GM12878 (cell line): ENCODE measurements around the gene MIAT. TPM values are rescaled to one million over a fixed set of nuclear protein-coding genes. Genes with fewer than 3 reads are reported as not detected.

Source experiments
- ATAC-seq: fragments of 200-7000 bp; cut with Tn5 transposase; 3 replicates; pipeline ENCODE4 v1.9.1; 2020; ENCODE audit warnings: mild to moderate bottlenecking, moderate library complexity
- BruUV-seq: library from RNA; stranded (reverse); fragments of 400-500 nt; replicated peaks from 2 replicates; lab custom pipeline; 2021; lab: Mats Ljungman, UMichigan
- CTCF ChIA-PET: fragments of 300-600 bp; sonication (Branson Sonifier 250); formaldehyde crosslinking; extraction: SDS; loops from one replicate; lab custom pipeline; 2021; ENCODE audit warnings: inconsistent platforms; lab: Yijun Ruan, JAX
- POLR2A ChIA-PET: fragments of 350-600 bp; formaldehyde crosslinking; extraction: SDS; loops from one replicate; lab custom pipeline; 2021; ENCODE audit warnings: inconsistent platforms; lab: Charles Lee
- RAD21 ChIA-PET: fragments of 300-600 bp; sonication (Branson Sonifier 250); formaldehyde crosslinking; loops from one replicate; lab custom pipeline; 2023; ENCODE audit warnings: antibody characterized with exemption; ENCODE audit not compliant: unreplicated experiment; lab: Charles Lee
- SMC1A ChIA-PET: fragments of 300-600 bp; sonication (Branson Sonifier 250); formaldehyde crosslinking; loops from one replicate; lab custom pipeline; 2023; ENCODE audit not compliant: unreplicated experiment, uncharacterized antibody; lab: Charles Lee
- DNase-seq: peaks from one replicate; pipeline ENCODE4 v3.0.0-alpha.2; 2011; ENCODE audit warnings: low read depth, low spot score
- FAIRE-seq: peaks from 3 replicates; lab custom pipeline; 2011; peaks lifted over from hg19 to GRCh38; lab: Jason Lieb, UNC
- H2AFZ ChIP-seq: 2 replicates; pipeline ENCODE4 v1.6.0; 2011; ENCODE audit warnings: low read depth, low read length, control low read depth; ENCODE audit not compliant: control insufficient read depth
- H3K27ac ChIP-seq: 2 replicates; pipeline ENCODE4 v1.5.1; 2011; ENCODE audit warnings: control low read depth; ENCODE audit not compliant: control insufficient read depth, insufficient read depth
- H3K27me3 ChIP-seq, 2 experiments: replicated peaks in 1 of 2; 2 replicates each; pipeline versions ENCODE4 v1.6.0 to v1.6.1; 2011; ENCODE audit warnings: low read length in 1 of 2; ENCODE audit not compliant: control insufficient read depth in 2 of 2, insufficient read depth in 2 of 2
- H3K36me3 ChIP-seq, 2 experiments: 2 replicates each; pipeline ENCODE4 v1.5.1; 2011; ENCODE audit warnings: low read length in 1 of 2; ENCODE audit not compliant: control insufficient read depth in 2 of 2, insufficient read depth in 2 of 2
- H3K4me1 ChIP-seq: 2 replicates; pipeline ENCODE4 v1.6.1; 2011; ENCODE audit warnings: mild to moderate bottlenecking, low read length, moderate library complexity, mixed read lengths; ENCODE audit not compliant: control insufficient read depth, insufficient read depth
- H3K4me2 ChIP-seq: 2 replicates; pipeline ENCODE4 v1.6.0; 2011; ENCODE audit warnings: control low read depth; ENCODE audit not compliant: control insufficient read depth, insufficient read depth
- H3K4me3 ChIP-seq: fragments of 200-600 bp; sonication (generic); 2 replicates; pipeline ENCODE4 v1.5.1; 2016
- H3K79me2 ChIP-seq: 2 replicates; pipeline ENCODE4 v1.6.0; 2011; ENCODE audit warnings: low read length; ENCODE audit not compliant: control insufficient read depth, insufficient read depth
- H3K9ac ChIP-seq: 2 replicates; pipeline ENCODE4 v1.8.0; 2011; ENCODE audit warnings: low read length, control low read depth, mixed read lengths; ENCODE audit not compliant: control insufficient read depth, insufficient read depth
- H3K9me3 ChIP-seq: replicated peaks from 3 replicates; pipeline ENCODE4 v1.5.1; 2011; ENCODE audit warnings: mild to moderate bottlenecking, low read length; ENCODE audit not compliant: control insufficient read depth, insufficient read depth
- H4K20me1 ChIP-seq: 2 replicates; pipeline ENCODE4 v1.6.0; 2011; ENCODE audit not compliant: control insufficient read depth, insufficient read depth
- CBFB ChIP-seq: IDR thresholded peaks from 2 replicates; pipeline ENCODE4 v1.6.1; 2016; ENCODE audit warnings: antibody characterized with exemption, low read depth
- CBX3 ChIP-seq: fragments of 200-600 bp; sonication (generic); IDR thresholded peaks from 2 replicates; pipeline ENCODE4 v1.6.1; 2016; ENCODE audit warnings: low read depth, borderline replicate concordance
- CHD2 ChIP-seq: IDR thresholded peaks from 2 replicates; pipeline ENCODE4 v1.6.1; 2011; ENCODE audit warnings: low read depth, low read length, improper control_type of control experiment, borderline replicate concordance
- MEF2A ChIP-seq: IDR thresholded peaks from 2 replicates; pipeline ENCODE4 v1.6.1; 2011; ENCODE audit warnings: low read depth, mild to moderate bottlenecking, low read length, moderate library complexity; ENCODE audit not compliant: insufficient read depth
- MYB ChIP-seq: fragments of 150-350 bp; IDR thresholded peaks from 2 replicates; pipeline ENCODE4 v1.6.1; 2014; ENCODE audit warnings: mild to moderate bottlenecking, low read depth, low read length, borderline replicate concordance
- NFYB ChIP-seq: IDR thresholded peaks from 2 replicates; pipeline ENCODE4 v1.6.1; 2011; ENCODE audit warnings: low read depth, mild to moderate bottlenecking, low read length, improper control_type of control experiment, moderate library complexity; ENCODE audit not compliant: insufficient read depth
- POLR2AphosphoS5 ChIP-seq: IDR thresholded peaks from 2 replicates; pipeline ENCODE4 v1.6.1; 2011; ENCODE audit warnings: mild to moderate bottlenecking, low read length, inconsistent platforms
- SIX5 ChIP-seq: IDR thresholded peaks from 2 replicates; pipeline ENCODE4 v1.6.1; 2011; ENCODE audit warnings: mild to moderate bottlenecking, low read depth, low read length, moderate library complexity; ENCODE audit not compliant: severe bottlenecking
- SP1 ChIP-seq: IDR thresholded peaks from one replicate; pipeline ENCODE4 v1.6.1; 2011; ENCODE audit warnings: low read depth, low read length
- SREBF2 ChIP-seq: IDR thresholded peaks from 2 replicates; pipeline ENCODE4 v1.6.1; 2012; ENCODE audit warnings: mild to moderate bottlenecking, low read length
- SRF ChIP-seq, 2 experiments: IDR thresholded peaks; 2 replicates each; pipeline ENCODE4 v1.6.1; 2011; ENCODE audit warnings: low read depth in 2 of 2, low read length in 2 of 2, mild to moderate bottlenecking in 1 of 2, moderate library complexity in 1 of 2
- STAT3 ChIP-seq: IDR thresholded peaks from 2 replicates; pipeline ENCODE4 v1.6.1; 2011; ENCODE audit warnings: low read depth, low read length, improper control_type of control experiment
- SUPT20H ChIP-seq: IDR thresholded peaks from 2 replicates; pipeline ENCODE4 v1.6.1; 2011; ENCODE audit warnings: low read depth, mild to moderate bottlenecking, low read length, moderate library complexity, borderline replicate concordance; ENCODE audit not compliant: control insufficient read depth
- TBL1XR1 ChIP-seq: IDR thresholded peaks from 2 replicates; pipeline ENCODE4 v1.6.1; 2012; ENCODE audit warnings: low read depth, low read length, improper control_type of control experiment
- YBX1 ChIP-seq: fragments of 450-650 bp; IDR thresholded peaks from 2 replicates; pipeline ENCODE4 v1.6.1; 2016; ENCODE audit warnings: antibody characterized with exemption
- WGBS: methylation state at CpG from one replicate; pipeline ENCODE4 v1.1.6; 2016; ENCODE audit warnings: low lambda C conversion rate; ENCODE audit not compliant: insufficient replicate concordance, insufficient coverage; ENCODE audit errors: missing lambda C conversion rate; 5-methylcytosine and 5-hydroxymethylcytosine counted together
- in situ Hi-C: fragments of 300-500 bp; cut with MboI; formaldehyde crosslinking; loops from 9 replicates; pipeline ENCODE4 v1.14.3; 2018; ENCODE audit warnings: mixed read lengths
- intact Hi-C: fragments of 100-400 bp; cut with micrococcal nuclease; formaldehyde crosslinking; loops from one replicate; pipeline ENCODE4 v1.14.2; 2022; ENCODE audit not compliant: unreplicated experiment
- polyA plus RNA-seq, 11 experiments: library from polyadenylated mRNA; depleted of rRNA in 4 of 11; unstranded in 6 of 11; stranded (reverse) in 5 of 11; fragments of >200 nt; fragmentation: Nextera tagmentation in 4 of 11; fragmentation: Illumina TruSeq in 1 of 11; extraction: Ambion mirVana in 4 of 11; extraction: Trizol in 1 of 11; gene quantifications; 1 replicate in 1 of 11; 2 replicates in 10 of 11; pipeline versions ENCODE4 v1.2.1 to v1.2.3, GENCODE V29; 2011 to 2016; ENCODE audit warnings: inconsistent platforms in 2 of 11, missing spikeins in 2 of 11, low read depth in 1 of 11
- total RNA-seq, 4 experiments: library from RNA; depleted of rRNA in 3 of 4; stranded (reverse); fragments of >200 nt in 3 of 4; fragmentation: Illumina TruSeq in 1 of 4; extraction: Trizol in 1 of 4; gene quantifications; 2 replicates each; pipeline versions ENCODE4 v1.2.1 to v1.2.3, GENCODE V29; 2013 to 2021
- TF ChIP-seq, protein P1 (sequence below): fragments of 450-650 bp; IDR thresholded peaks from 2 replicates; pipeline ENCODE4 v1.6.1; 2014; ENCODE audit warnings: mild to moderate bottlenecking
- TF ChIP-seq, protein P2 (sequence below): IDR thresholded peaks from 2 replicates; pipeline ENCODE4 v1.6.1; 2011; ENCODE audit warnings: borderline replicate concordance, low read depth, mild to moderate bottlenecking, moderate library complexity, mixed read lengths, low read length; ENCODE audit not compliant: insufficient read depth; ENCODE audit errors: extremely low read length
- TF ChIP-seq, protein P3 (sequence below): IDR thresholded peaks from 2 replicates; pipeline ENCODE4 v1.6.1; 2012; ENCODE audit warnings: low read depth, low read length, improper control_type of control experiment

MIAT gene
- total and polyA plus RNA-seq, 10 of the 15 experiments (the other 5 are each of a cell fraction or from before 2014, with no cell fraction given), result 0.39 to 13.7 (median 4.6) TPM

DNA sequence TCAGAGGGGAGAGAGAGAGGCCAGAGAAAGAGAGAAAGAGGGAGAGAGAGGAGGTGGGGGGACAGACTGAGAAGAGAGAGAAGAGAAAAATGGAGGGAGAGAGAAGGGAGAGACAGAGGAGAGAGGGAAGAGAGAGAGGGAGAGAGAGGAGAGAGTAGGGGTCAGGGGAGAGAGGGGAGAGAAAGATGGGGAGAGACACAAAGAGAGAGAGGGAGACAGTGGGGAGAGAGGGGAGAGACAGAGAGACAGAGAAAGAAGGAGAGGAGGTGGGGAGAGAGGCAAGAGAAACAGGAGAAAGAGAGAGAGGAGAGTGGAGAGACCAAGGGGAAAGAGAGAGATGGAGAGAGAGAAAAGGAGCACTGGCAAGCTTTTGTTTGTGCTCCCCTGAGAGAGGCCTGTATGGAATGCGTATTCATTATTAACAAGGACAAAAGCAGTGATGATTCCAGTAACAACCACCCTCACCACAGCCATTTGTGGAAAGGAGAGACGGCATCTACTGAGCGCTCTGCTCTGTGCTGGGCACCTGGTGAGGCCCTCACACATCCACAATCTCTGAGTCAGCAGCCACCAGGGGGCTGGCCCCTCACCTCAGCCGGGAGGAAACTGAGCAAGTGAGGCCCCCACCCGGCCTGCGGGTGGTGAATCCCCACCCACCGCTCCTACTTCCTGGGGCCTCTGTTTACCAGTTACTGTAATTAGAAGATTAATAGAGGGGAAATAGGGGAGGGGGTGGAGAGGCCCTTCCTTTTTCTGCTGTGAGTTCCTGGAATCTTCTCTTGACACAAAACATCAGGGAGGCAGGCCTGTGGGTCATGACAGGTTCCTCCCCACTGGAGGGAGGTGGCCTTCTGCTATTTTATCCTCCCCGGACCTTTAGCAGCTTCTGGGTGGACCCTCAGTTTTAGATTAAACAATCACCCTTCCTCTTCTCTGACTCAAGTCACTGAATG lies 14.6 kb upstream of the MIAT start (continued):
- TF ChIP-seq, protein P1, sequence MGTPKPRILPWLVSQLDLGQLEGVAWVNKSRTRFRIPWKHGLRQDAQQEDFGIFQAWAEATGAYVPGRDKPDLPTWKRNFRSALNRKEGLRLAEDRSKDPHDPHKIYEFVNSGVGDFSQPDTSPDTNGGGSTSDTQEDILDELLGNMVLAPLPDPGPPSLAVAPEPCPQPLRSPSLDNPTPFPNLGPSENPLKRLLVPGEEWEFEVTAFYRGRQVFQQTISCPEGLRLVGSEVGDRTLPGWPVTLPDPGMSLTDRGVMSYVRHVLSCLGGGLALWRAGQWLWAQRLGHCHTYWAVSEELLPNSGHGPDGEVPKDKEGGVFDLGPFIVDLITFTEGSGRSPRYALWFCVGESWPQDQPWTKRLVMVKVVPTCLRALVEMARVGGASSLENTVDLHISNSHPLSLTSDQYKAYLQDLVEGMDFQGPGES, result no peak
- TF ChIP-seq CBX3 (no peak), CBFB (no peak), YBX1 (0 out of 2 replicates have a peak, but pooled peaks have one; percentile 7), SREBF2 (no peak), SRF (IDR thresholded peaks at IDR 0.05; ENCODE audit: low read depth in 2 of 2, low read length in 2 of 2) (no peak)

DNA sequence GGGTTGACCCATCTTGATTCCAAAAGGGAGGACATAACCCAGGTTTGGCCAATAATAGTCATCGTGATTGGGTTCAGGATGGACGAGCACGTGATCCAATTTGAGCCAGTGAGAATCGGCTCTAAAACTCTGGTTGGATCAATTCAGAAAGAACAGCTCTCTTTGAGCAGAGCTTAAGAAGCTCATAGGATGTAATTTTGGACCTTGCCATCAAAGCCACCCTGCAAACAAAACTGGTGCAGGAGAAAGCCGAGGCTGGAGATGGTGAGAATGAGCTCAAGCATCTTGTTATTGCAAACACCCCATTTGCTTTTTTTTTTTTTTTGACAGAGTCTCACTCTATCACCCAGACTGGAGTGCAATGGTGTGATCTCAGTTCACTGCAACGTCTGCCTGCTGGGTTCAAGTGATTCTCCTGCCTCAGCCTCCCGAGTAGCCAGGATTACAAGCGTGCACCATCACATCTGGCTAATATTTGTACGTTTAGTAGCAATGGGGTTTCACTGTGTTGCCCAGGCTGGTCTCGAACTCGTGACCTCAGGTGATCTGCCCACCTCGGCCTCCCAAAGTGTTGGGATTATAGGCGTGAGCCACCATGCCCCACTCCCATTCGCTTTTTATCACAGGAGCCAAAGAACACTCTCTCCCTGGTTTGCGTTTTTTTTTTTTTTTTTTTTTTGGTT lies 13.8 kb upstream of the MIAT start:
- H3K36me3 ChIP-seq, result no peaks in the 10 kb centered on the region
- no peaks in the 10 kb centered on the region for H4K20me1 ChIP-seq
- DNase-seq (no peak), ATAC-seq (no peak), FAIRE-seq (no peak)
- ChIA-PET CTCF (interaction anchor here (0.6 to 2.2 kb wide), 14 partner anchors 22 to 244 kb away, joined by 3 to 7 read pairs (median 4); partner anchors contain the start of gene CRYBA4), RAD21 (interaction anchor here (0.7 to 2.7 kb wide), 5 partner anchors 31 to 134 kb away, joined by 3 to 8 read pairs (median 4); no protein-coding TSS in a partner anchor), POLR2A (interaction anchor here (0.6 to 2.0 kb wide), 7 partner anchors 32 to 213 kb away, joined by 3 to 8 read pairs (median 5); partner anchors contain the start of genes HPS4 and SRRD), SMC1A (interaction anchor here (0.7 to 1.5 kb wide), 7 partner anchors 19 to 278 kb away, joined by 3 to 5 read pairs (median 4); no protein-coding TSS in a partner anchor)
- WGBS, result 91% methylated on average over 14 of the region's 15 CpGs
- intact Hi-C loops, result no loop called here
- in situ Hi-C loops, result no loop called here
- H3K9me3 ChIP-seq, result no peaks in the 10 kb centered on the region
- peak overlapping the region; percentile 72 for H3K4me2 ChIP-seq
- H3K27me3 ChIP-seq, result no peaks in the 10 kb centered on the region; a peak in 1 of 4 replicates
- no peak overlapping the region for H3K4me3 ChIP-seq
- H2AFZ ChIP-seq, result peak overlapping the region; percentile 78
- H3K27ac ChIP-seq, result peak overlapping the region; percentile 50
- H3K9ac ChIP-seq, result no peak overlapping the region
- no peaks in the 10 kb centered on the region for H3K79me2 ChIP-seq
- no TSS peak for BruUV-seq
- H3K4me1 ChIP-seq, result peaks cover 23% of the 10 kb centered on the region
- no peak for TF ChIP-seq TBL1XR1
- no peak for TF ChIP-seq STAT3
- TF ChIP-seq MYB, result no peak
- TF ChIP-seq, protein P2, sequence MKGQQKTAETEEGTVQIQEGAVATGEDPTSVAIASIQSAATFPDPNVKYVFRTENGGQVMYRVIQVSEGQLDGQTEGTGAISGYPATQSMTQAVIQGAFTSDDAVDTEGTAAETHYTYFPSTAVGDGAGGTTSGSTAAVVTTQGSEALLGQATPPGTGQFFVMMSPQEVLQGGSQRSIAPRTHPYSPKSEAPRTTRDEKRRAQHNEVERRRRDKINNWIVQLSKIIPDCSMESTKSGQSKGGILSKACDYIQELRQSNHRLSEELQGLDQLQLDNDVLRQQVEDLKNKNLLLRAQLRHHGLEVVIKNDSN, result no peak
- TF ChIP-seq SUPT20H, result no peak
- TF ChIP-seq MEF2A, result no peak
- TF ChIP-seq SP1, result no peak
- no peak for TF ChIP-seq SIX5
- no peak for TF ChIP-seq NFYB
- no peak for TF ChIP-seq CHD2
- TF ChIP-seq, protein P3, sequence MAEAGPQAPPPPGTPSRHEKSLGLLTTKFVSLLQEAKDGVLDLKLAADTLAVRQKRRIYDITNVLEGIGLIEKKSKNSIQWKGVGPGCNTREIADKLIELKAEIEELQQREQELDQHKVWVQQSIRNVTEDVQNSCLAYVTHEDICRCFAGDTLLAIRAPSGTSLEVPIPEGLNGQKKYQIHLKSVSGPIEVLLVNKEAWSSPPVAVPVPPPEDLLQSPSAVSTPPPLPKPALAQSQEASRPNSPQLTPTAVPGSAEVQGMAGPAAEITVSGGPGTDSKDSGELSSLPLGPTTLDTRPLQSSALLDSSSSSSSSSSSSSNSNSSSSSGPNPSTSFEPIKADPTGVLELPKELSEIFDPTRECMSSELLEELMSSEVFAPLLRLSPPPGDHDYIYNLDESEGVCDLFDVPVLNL, result no peak
- TF ChIP-seq POLR2AphosphoS5, result no peak
